Erythroblast (primary cell): Measurements from ENCODE around the gene LRMDA.

ENCODE experiments used
- GATA1 ChIP-seq: IDR thresholded peaks from 2 replicates; pipeline ENCODE4 v1.6.1; 2011; ENCODE audit warnings: low read depth, mild to moderate bottlenecking, control low read depth, low read length, moderate library complexity
- POLR2A ChIP-seq: IDR thresholded peaks from 2 replicates; pipeline ENCODE4 v1.6.1; 2011; ENCODE audit warnings: mild to moderate bottlenecking, low read length

- TF ChIP-seq POLR2A, result no peak
- TF ChIP-seq GATA1, result no peak
Observed at GRCh38 chr10:75436896-75437295, 5.5 kb downstream of the LRMDA start.
